GM18868 (cell line): ENCODE data around the gene FAR2.
"Not testable (repeated sequence)": the region's sequence is repeated elsewhere in the genome, so short reads cannot be mapped to it uniquely, and the experiment has no call there.

Source experiments
- ATAC-seq: cut with Tn5 transposase; IDR thresholded peaks from one replicate; pipeline ENCODE4 v1.9.1; 2021; ENCODE audit warnings: mild to moderate bottlenecking, moderate library complexity; ENCODE audit not compliant: unreplicated experiment

FAR2 gene

GRCh38 chr12:29273178-29273843, 124.2 kb downstream of the FAR2 start:
- no peak for ATAC-seq

- no peak for ATAC-seq
These were observed 126.8 kb downstream of the FAR2 start for GRCh38 chr12:29275834-29276233.

GRCh38 chr12:29277231-29277630, 128.2 kb downstream of the FAR2 start:
- no peak for ATAC-seq

- ATAC-seq: no peak
These were observed 129.8 kb downstream of the FAR2 start for GRCh38 chr12:29278673-29279420.

GRCh38 chr12:29281371-29282005, 132.4 kb downstream of the FAR2 start:
- no peak for ATAC-seq

GRCh38 chr12:29282031-29282816, 133.1 kb downstream of the FAR2 start:
- no peak for ATAC-seq

- ATAC-seq: no peak
These were observed 135.1 kb downstream of the FAR2 start for GRCh38 chr12:29283969-29284700.

GRCh38 chr12:29286081-29286790, 137.2 kb downstream of the FAR2 start:
- ATAC-seq: no peak

- ATAC-seq: no peak
These were observed 138.5 kb downstream of the FAR2 start for GRCh38 chr12:29287622-29288021.

- no peak for ATAC-seq
These were observed 139.0 kb downstream of the FAR2 start for GRCh38 chr12:29288031-29288430.

- not testable (repeated sequence) for ATAC-seq
These were observed 141.4 kb downstream of the FAR2 start for GRCh38 chr12:29290475-29290874.

GRCh38 chr12:29291226-29291625, 142.1 kb downstream of the FAR2 start:
- no peak for ATAC-seq

- ATAC-seq: peak; percentile 73
These were observed 150.6 kb downstream of the FAR2 start for GRCh38 chr12:29299633-29300032.

GRCh38 chr12:29301114-29301513, 152.0 kb downstream of the FAR2 start:
- no peak for ATAC-seq

- no peak for ATAC-seq
These were observed 155.3 kb downstream of the FAR2 start for GRCh38 chr12:29304388-29304787.

GRCh38 chr12:29306266-29306665, 157.2 kb downstream of the FAR2 start:
- no peak for ATAC-seq

GRCh38 chr12:29306682-29307081, 157.6 kb downstream of the FAR2 start:
- no peak for ATAC-seq

GRCh38 chr12:29309320-29309902, 160.3 kb downstream of the FAR2 start:
- no peak for ATAC-seq

GRCh38 chr12:29310899-29311298, 161.8 kb downstream of the FAR2 start:
- no peak for ATAC-seq

- ATAC-seq: no peak
These were observed 165.3 kb downstream of the FAR2 start for GRCh38 chr12:29314416-29314815.
